Spleen (tissue), 7 donors: ENCODE results near the gene MAP4K3.

Experiments used
- POLR2A ChIP-seq, 3 donors: fragments of 450-650 bp; IDR thresholded peaks; one replicate each; pipeline ENCODE4 v1.5.1; 2017; ENCODE audit warnings: antibody characterized with exemption in 3 of 3, mild to moderate bottlenecking in 1 of 3
- TF ChIP-seq, protein P1 (sequence below), 11 experiments: fragments of 200-600 bp in 7 of 11; fragments of 450-650 bp in 4 of 11; sonication (generic) in 4 of 11; IDR thresholded peaks in 8 of 11; conservative IDR thresholded peaks in 3 of 11; 1 replicate in 7 of 11; 2 replicates in 4 of 11; pipeline versions ENCODE4 v1.4.0 to v1.8.0; 2016 to 2021; ENCODE audit warnings: antibody characterized with exemption in 11 of 11, inconsistent platforms in 4 of 11, mild to moderate bottlenecking in 1 of 11
- donor health status: DM: no; HTN: no; CAD: no; lungs with moderate emphysema.
- donor health status: DM: no; HTN: no; CAD: no.
- donor health status: DM: no; HTN: no; CAD: no.

DNA sequence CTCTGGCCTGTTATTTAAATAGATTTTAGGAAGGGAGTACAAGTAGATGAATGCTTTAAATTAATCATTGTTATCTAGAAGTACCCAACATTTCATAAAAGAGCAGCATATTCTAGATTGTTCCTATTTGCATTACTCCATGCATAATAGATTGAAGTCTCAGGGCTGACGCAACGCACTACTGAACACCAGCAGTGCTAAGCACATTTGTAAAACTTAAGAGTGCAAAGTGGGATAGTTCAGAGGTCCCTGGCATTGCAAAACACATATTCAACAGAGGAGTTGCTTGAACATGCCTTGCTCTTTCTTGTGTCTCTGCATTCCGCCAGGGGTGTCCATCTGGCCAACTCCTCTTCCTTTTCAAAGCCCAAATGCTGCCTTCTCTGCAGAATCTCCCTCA is 215.6 kb downstream of the MAP4K3 start:
- TF ChIP-seq, protein P1, sequence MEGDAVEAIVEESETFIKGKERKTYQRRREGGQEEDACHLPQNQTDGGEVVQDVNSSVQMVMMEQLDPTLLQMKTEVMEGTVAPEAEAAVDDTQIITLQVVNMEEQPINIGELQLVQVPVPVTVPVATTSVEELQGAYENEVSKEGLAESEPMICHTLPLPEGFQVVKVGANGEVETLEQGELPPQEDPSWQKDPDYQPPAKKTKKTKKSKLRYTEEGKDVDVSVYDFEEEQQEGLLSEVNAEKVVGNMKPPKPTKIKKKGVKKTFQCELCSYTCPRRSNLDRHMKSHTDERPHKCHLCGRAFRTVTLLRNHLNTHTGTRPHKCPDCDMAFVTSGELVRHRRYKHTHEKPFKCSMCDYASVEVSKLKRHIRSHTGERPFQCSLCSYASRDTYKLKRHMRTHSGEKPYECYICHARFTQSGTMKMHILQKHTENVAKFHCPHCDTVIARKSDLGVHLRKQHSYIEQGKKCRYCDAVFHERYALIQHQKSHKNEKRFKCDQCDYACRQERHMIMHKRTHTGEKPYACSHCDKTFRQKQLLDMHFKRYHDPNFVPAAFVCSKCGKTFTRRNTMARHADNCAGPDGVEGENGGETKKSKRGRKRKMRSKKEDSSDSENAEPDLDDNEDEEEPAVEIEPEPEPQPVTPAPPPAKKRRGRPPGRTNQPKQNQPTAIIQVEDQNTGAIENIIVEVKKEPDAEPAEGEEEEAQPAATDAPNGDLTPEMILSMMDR (IDR thresholded peaks at IDR 0.05 in 8 of 11, conservative IDR thresholded peaks at IDR 0.05 in 3 of 11): no peak
- no peak for TF ChIP-seq POLR2A (IDR thresholded peaks at IDR 0.05)
